Ascending aorta (tissue), 2 donors: ENCODE data around the gene SPR. TPM values are rescaled to one million over a fixed set of nuclear protein-coding genes. Genes with fewer than 3 reads are reported as not detected.
"Not testable (repeated sequence)": the region's sequence is repeated elsewhere in the genome, so short reads cannot be mapped to it uniquely, and the experiment has no call there.

ENCODE experiments used
- DNase-seq, 2 donors: peaks; one replicate each; pipeline ENCODE4 v3.0.0-alpha.2; 2019; ENCODE audit warnings: low spot score in 2 of 2
- H3K27ac ChIP-seq, 2 donors: fragments of 200-600 bp; sonication (generic); one replicate each; pipeline ENCODE4 v1.5.1; 2016 to 2017; ENCODE audit warnings: mild to moderate bottlenecking in 1 of 2
- H3K27me3 ChIP-seq: fragments of 200-600 bp; sonication (generic); one replicate; pipeline ENCODE4 v1.5.1; 2017
- H3K36me3 ChIP-seq, 2 donors: fragments of 200-600 bp; sonication (generic); one replicate each; pipeline ENCODE4 v1.5.1; 2016
- H3K4me1 ChIP-seq, 2 donors: fragments of 200-600 bp; sonication (generic); one replicate each; pipeline ENCODE4 v1.5.1; 2016 to 2017; ENCODE audit warnings: mild to moderate bottlenecking in 1 of 2
- H3K4me3 ChIP-seq, 2 donors: fragments of 200-600 bp; sonication (generic); one replicate each; pipeline ENCODE4 v1.5.1; 2016 to 2017; ENCODE audit warnings: mild to moderate bottlenecking in 1 of 2
- H3K9me3 ChIP-seq, 2 donors: fragments of 200-600 bp; sonication (generic); one replicate each; pipeline ENCODE4 v1.5.1; 2016
- intact Hi-C: fragments of 100-400 bp; cut with DNase I; formaldehyde crosslinking; loops from one replicate; pipeline ENCODE4 v1.15.1; 2023
- total RNA-seq: library from RNA; depleted of rRNA; stranded (reverse); fragments of >200 nt; gene quantifications from one replicate; pipeline ENCODE4 v1.1.0, GENCODE V29; 2016
- TF ChIP-seq, protein P1 (sequence below), 3 experiments: fragments of 200-600 bp in 2 of 3; fragments of 450-650 bp in 1 of 3; sonication (generic) in 2 of 3; IDR thresholded peaks; one replicate each; pipeline ENCODE4 v1.5.1; 2016 to 2019; ENCODE audit warnings: antibody characterized with exemption in 3 of 3, mild to moderate bottlenecking in 1 of 3, moderate library complexity in 1 of 3

The SPR gene
- total RNA-seq, 1 donor from 2014 or later, result 68.3 TPM

DNA sequence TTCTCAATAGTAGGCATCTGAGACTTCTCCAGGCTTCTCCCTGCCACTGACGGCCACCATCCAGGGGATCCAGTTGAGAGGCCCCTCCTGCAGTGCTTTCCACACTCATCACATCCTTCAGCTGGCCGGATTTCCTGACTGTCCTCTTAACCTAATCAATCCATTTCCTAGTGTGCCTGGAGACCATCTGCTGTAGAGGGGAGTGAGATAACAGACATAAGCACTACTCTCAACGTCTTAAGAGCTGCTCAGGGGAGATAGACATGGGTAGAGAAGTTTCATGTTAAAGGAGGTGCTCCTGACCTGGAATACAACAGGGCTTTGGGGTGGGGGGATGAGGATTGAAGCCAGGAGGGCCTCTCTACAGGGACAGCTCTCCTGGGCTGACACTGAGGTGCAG is 14.2 kb downstream of the SPR start:
- TF ChIP-seq, protein P1, sequence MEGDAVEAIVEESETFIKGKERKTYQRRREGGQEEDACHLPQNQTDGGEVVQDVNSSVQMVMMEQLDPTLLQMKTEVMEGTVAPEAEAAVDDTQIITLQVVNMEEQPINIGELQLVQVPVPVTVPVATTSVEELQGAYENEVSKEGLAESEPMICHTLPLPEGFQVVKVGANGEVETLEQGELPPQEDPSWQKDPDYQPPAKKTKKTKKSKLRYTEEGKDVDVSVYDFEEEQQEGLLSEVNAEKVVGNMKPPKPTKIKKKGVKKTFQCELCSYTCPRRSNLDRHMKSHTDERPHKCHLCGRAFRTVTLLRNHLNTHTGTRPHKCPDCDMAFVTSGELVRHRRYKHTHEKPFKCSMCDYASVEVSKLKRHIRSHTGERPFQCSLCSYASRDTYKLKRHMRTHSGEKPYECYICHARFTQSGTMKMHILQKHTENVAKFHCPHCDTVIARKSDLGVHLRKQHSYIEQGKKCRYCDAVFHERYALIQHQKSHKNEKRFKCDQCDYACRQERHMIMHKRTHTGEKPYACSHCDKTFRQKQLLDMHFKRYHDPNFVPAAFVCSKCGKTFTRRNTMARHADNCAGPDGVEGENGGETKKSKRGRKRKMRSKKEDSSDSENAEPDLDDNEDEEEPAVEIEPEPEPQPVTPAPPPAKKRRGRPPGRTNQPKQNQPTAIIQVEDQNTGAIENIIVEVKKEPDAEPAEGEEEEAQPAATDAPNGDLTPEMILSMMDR (IDR thresholded peaks at IDR 0.05), result no peak
- Histone ChIP-seq H3K27ac (no peak overlapping the region), H3K27me3 (no peaks in the 10 kb centered on the region), H3K4me1 (no peaks in the 10 kb centered on the region), H3K4me3 (no peak overlapping the region), H3K9me3 (no peaks in the 10 kb centered on the region), H3K36me3 (no peaks in the 10 kb centered on the region)
- intact Hi-C loops, result no loop called here
- no peak for DNase-seq

DNA sequence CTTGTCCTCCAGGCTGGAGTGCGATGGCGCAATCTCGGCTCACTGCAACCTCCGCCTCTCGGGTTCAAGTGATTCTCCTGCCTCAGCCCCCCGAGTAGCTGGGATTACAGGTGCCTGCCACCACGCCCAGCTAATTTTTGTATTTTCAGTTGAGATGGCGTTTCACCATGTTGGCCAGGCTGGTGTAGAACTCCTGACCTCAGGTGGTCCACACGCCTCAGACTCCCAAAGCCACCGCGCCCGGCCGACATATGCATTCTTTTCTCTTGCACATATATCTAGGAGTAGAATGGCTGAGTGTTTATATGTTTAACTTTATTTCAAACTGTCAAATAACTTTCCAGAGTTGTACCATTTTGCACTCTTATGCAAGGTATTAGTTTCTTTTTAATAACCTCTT is 20.2 kb downstream of the SPR start:
- H3K9me3 ChIP-seq, H3K4me3 ChIP-seq, intact Hi-C loops, H3K36me3 ChIP-seq, H3K4me1 ChIP-seq, DNase-seq, H3K27me3 ChIP-seq, H3K27ac ChIP-seq: not testable (repeated sequence)

DNA sequence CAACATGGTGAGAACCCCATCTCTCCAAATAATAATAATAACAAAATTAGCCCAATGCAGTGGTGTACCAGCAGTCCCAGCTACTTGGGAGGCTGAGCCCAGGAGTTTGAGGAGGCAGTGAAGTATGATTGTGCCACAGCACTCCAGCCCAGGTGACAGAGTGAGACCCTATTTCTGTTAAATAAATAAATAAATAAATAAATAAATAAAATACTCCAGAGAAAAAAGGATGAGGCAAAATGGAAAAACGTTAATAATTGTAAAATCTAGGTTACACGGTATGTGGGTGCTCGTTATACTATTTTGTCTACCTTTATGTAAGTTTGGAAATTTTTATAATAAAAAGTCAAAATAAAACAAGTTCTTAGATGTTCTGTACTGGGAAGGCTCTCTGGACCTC is 21.5 kb downstream of the SPR start:
- Histone ChIP-seq H3K27me3 (peaks cover 4% of the 10 kb centered on the region), H3K4me1 (no peaks in the 10 kb centered on the region)

DNA sequence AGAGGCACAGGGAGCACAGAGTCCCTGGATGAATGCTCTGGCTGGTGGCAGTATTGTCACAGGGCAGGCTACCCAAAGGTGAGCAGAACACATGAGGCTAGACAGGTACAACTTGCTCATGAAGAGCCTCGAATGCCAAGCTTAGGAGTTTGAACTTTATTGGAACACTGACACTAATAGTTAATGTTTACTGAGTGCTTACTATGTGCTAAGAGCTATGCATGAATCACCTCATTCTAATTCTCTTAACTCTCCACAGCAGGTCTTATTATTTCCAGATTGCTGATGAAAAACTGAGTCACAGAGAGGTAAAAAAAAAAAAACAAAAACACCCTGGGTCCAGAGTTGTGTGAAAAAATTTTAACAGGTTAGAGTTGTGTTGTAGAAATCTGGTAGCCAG is 24.0 kb downstream of the SPR start:
- H3K27ac ChIP-seq, result no peak overlapping the region
- H3K4me1 ChIP-seq, result peaks cover 0 to 10% of the 10 kb centered on the region in 2 donors
- DNase-seq, result no peak
- H3K9me3 ChIP-seq, result no peaks in the 10 kb centered on the region
- no peak overlapping the region for H3K4me3 ChIP-seq
- intact Hi-C loops, result no loop called here
- H3K27me3 ChIP-seq, result peaks cover 16% of the 10 kb centered on the region
- TF ChIP-seq, protein P1 (IDR thresholded peaks at IDR 0.05), result no peak
- no peaks in the 10 kb centered on the region for H3K36me3 ChIP-seq

More for the DNA sequence above, 21.5 kb downstream of the SPR start:
- Histone ChIP-seq H3K9me3 (no peaks in the 10 kb centered on the region), H3K27ac (no peak overlapping the region), H3K36me3 (no peaks in the 10 kb centered on the region), H3K4me3 (no peak overlapping the region)
- intact Hi-C loops, result no loop called here
- no peak for DNase-seq
- TF ChIP-seq, protein P1 (IDR thresholded peaks at IDR 0.05), result no peak

DNA sequence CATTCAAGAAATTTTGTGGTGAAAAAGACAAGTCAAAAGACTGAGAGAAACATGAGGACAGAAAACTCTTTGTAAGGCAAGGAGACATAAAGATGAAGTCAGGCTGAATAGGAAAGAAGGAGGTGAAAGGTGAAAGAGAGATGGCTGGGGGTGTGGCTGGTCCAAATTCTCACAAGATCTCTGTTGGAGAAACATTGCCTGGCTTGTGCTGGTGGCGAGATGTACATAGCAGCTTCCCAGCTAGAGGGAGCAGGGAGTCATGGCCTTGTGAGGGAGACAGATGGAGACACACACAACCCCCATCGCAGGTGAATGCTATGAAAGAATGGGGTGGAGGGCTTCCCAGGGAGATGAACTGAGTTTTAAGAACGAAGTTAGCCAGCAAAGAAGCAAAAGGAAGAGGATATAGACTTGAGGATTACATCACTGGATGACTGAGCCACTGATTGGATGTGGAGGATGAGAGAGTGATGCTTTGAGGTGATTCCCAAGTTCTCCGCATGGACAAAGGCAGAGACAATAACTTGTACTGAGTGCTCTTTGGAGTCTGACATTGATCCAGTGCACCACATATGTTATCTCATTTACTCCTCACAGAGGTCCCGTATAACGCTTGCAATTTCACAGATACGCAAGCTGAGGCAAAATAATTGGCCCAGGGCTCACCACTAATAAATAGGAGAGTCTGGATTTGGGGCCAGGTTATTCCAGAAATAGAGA is 26.4 kb downstream of the SPR start:
- TF ChIP-seq, protein P1 (IDR thresholded peaks at IDR 0.05), result no peak
- peaks cover 6 to 31% of the 10 kb centered on the region in 2 donors for H3K4me1 ChIP-seq
- intact Hi-C loops, result no loop called here
- no peak for DNase-seq
- no peaks in the 10 kb centered on the region for H3K36me3 ChIP-seq
- H3K27ac ChIP-seq, result no peak overlapping the region
- H3K27me3 ChIP-seq, result peaks cover 36% of the 10 kb centered on the region
- H3K9me3 ChIP-seq, result no peaks in the 10 kb centered on the region
- H3K4me3 ChIP-seq, result no peak overlapping the region

DNA sequence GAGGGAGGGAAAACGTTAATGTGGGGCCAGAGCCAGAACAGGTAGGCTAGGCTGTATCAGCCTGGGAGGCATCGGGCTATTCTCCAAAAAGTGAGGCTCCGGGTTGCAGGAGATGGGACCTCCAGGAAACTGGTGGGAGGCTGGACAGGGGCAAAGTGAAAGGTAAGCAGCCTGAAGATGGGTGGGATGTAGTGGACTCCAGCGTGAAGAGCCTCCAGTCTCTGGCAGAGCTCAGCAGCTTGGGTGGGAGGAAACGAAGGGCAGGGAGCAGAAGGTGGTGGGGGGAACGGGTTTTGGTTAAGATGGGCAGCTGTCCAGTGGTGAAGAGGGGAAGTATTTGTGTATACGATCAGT is 27.0 kb downstream of the SPR start:
- Histone ChIP-seq H3K36me3 (no peaks in the 10 kb centered on the region), H3K4me1 (peaks cover 6 to 32% of the 10 kb centered on the region in 2 donors), H3K27me3 (peaks cover 36% of the 10 kb centered on the region), H3K9me3 (no peaks in the 10 kb centered on the region), H3K27ac (no peak overlapping the region), H3K4me3 (no peak overlapping the region)
- TF ChIP-seq, protein P1 (IDR thresholded peaks at IDR 0.05), result no peak
- no peak for DNase-seq
- intact Hi-C loops, result no loop called here
